Mesothelial cell of epicardium (in vitro differentiated cells): ENCODE measurements around the gene PARM1. TPM values are rescaled to one million over a fixed set of nuclear protein-coding genes. Genes with fewer than 3 reads are reported as not detected.

Source experiments
- DNase-seq, 2 experiments: peaks; one replicate each; pipeline ENCODE4 v3.0.0; 2021; ENCODE audit warnings: low spot score in 2 of 2; ENCODE audit not compliant: unreplicated experiment in 2 of 2
- H3K27ac Mint-ChIP-seq: 2 replicates; pipeline ENCODE4 v1.8.0; 2021; ENCODE audit warnings: mixed read lengths
- H3K27me3 Mint-ChIP-seq: 2 replicates; pipeline ENCODE4 v1.8.0; 2021; ENCODE audit warnings: low read depth, mixed read lengths
- H3K36me3 Mint-ChIP-seq: 2 replicates; pipeline ENCODE4 v1.8.0; 2021; ENCODE audit warnings: mixed read lengths
- H3K4me1 Mint-ChIP-seq: 2 replicates; pipeline ENCODE4 v1.8.0; 2021; ENCODE audit warnings: mixed read lengths
- H3K4me3 Mint-ChIP-seq: 2 replicates; pipeline ENCODE4 v1.8.0; 2021; ENCODE audit warnings: mild to moderate bottlenecking, moderate library complexity, mixed read lengths
- H3K9me3 Mint-ChIP-seq: 2 replicates; pipeline ENCODE4 v1.8.0; 2021; ENCODE audit warnings: mixed read lengths
- total RNA-seq: library from RNA; stranded (reverse); gene quantifications from 3 replicates; pipeline ENCODE4 v1.2.1, GENCODE V29; 2021
- TF ChIP-seq, protein P1 (sequence below): fragments of 200-600 bp; sonication (generic); IDR thresholded peaks from one replicate; pipeline ENCODE4 v1.5.0; 2021; ENCODE audit warnings: antibody characterized with exemption; ENCODE audit not compliant: unreplicated experiment

PARM1 gene
- total RNA-seq, 1 donor from 2014 or later, result 12.6 TPM

DNA sequence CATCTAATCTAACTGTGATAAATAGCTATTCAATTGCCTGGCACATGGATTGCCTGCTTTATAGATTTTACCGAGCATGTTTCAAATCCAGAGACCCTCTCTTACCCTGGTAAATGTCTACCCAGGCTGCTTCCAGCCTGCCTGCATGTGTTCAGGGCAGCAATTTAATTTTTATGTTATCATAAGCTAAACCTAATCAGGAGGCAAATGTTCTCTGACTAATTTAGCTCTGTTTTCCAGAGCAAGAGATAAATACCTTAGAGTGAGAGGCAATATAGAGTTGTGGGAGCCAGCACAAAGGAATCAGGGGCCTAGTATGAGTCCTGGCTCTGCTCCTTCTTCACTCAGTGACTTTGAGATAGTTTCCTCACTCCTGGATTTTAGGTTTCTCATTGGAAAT, 37.7 kb downstream of the PARM1 start:
- Mint-ChIP-seq H3K9me3 (peaks cover 10% of the 10 kb centered on the region), H3K4me1 (peaks cover 7% of the 10 kb centered on the region), H3K4me3 (no peak overlapping the region), H3K27ac (peak overlapping the region; percentile 31), H3K27me3 (peaks cover 5% of the 10 kb centered on the region), H3K36me3 (no peaks in the 10 kb centered on the region)
- no peak for DNase-seq
- TF ChIP-seq, protein P1, sequence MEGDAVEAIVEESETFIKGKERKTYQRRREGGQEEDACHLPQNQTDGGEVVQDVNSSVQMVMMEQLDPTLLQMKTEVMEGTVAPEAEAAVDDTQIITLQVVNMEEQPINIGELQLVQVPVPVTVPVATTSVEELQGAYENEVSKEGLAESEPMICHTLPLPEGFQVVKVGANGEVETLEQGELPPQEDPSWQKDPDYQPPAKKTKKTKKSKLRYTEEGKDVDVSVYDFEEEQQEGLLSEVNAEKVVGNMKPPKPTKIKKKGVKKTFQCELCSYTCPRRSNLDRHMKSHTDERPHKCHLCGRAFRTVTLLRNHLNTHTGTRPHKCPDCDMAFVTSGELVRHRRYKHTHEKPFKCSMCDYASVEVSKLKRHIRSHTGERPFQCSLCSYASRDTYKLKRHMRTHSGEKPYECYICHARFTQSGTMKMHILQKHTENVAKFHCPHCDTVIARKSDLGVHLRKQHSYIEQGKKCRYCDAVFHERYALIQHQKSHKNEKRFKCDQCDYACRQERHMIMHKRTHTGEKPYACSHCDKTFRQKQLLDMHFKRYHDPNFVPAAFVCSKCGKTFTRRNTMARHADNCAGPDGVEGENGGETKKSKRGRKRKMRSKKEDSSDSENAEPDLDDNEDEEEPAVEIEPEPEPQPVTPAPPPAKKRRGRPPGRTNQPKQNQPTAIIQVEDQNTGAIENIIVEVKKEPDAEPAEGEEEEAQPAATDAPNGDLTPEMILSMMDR, result no peak

DNA sequence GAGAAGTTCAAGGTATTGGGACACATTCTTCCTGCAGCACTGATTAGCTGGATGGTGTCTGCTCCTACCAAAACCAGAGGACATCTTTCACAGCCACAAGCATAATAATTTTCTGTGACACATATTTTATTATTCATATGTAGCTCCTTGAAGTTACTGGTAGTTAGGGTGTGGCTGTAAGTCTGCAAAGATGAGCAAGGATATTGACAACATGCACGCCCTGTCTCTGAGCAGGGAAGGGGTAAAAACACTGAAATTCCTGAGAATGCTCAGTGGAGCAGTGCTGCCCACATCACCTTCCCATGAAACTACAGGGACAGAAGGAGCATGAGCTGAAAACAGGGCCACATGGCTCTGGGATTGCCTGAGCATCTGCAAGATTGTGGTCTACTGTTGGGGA, 38.9 kb downstream of the PARM1 start:
- no peak overlapping the region for H3K4me3 Mint-ChIP-seq
- DNase-seq, result no peak
- H3K27ac Mint-ChIP-seq, result no peak overlapping the region
- peaks cover 5% of the 10 kb centered on the region for H3K27me3 Mint-ChIP-seq
- H3K4me1 Mint-ChIP-seq, result peaks cover 7% of the 10 kb centered on the region
- TF ChIP-seq, protein P1, result no peak
- no peaks in the 10 kb centered on the region for H3K36me3 Mint-ChIP-seq
- peaks cover 11% of the 10 kb centered on the region for H3K9me3 Mint-ChIP-seq

DNA sequence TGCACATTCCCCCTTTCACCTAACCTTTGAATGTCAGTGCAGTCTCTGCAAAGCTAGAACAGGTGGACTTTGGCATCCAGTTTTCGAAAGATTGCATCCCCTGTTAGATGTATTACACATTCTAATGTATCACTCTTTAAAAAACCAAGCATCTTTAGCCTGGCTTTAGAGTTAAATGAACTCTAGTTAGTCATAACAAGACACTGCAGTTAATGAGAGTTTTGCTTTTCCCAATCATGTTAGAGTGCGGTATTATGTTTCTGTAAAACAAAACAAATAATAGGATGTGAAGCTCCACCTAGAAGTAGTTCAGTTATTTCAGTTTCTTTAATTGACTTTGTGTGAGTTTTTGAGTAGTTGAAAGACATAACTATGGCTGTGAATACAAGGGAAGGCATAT, 42.2 kb downstream of the PARM1 start:
- no peak for DNase-seq
- TF ChIP-seq, protein P1, result no peak

DNA sequence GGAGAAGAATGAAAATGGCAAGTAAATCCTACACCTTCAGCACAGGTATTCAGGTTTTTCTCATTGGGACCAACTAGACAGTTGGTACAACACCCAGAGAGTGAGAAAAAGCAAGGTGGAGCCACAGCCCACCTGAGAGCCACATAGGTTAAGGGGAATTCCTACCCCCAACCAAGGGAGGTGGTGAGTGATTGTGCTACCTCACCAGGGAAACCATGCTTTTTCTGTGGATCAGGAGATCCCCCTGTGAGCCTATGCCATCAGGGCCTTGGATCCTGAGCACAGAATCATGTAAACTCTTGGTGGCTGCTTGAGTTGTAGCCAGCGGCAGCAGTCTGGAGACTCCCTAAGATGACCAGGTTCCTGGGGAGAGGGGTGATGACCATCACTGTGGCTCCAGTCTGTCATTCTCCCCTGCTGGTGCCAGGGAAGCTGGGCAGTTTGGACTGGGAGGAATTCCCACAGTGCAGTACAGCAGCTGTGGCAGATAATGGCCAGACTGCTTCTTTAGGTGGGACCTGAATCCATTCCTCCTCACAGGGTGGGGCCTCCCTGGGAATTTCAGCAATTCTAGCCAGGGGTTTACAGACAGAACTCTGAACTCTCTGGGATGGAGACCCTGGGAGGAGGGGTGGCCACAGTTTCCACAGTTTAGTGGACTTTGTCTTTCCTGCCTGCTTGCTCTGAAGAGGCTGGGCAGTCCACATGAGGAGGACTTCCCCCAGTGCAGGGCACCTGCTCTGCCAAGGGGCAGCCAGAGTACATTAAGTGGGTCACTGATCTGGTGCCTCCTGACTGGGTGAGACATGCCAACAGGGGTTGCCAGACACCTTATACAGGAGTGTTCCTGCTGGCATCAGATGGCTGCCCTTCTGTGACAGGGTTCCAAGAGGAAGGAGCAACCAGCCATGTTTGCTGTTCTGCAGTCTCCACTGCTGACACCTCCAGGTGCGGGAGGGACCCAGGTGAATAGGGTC, 43.2 kb downstream of the PARM1 start:
- TF ChIP-seq, protein P1, result no peak
- Mint-ChIP-seq H3K27me3 (peaks cover 5% of the 10 kb centered on the region), H3K4me3 (no peak overlapping the region), H3K36me3 (peaks cover 6% of the 10 kb centered on the region), H3K4me1 (no peaks in the 10 kb centered on the region), H3K27ac (no peak overlapping the region), H3K9me3 (peaks cover 43% of the 10 kb centered on the region)
- DNase-seq, result no peak

More for the DNA sequence above, 42.2 kb downstream of the PARM1 start:
- H3K4me3 Mint-ChIP-seq, result no peak overlapping the region
- H3K9me3 Mint-ChIP-seq, result peaks cover 41% of the 10 kb centered on the region
- peaks cover 6% of the 10 kb centered on the region for H3K36me3 Mint-ChIP-seq
- H3K27me3 Mint-ChIP-seq, result peaks cover 5% of the 10 kb centered on the region
- peaks cover 2% of the 10 kb centered on the region for H3K4me1 Mint-ChIP-seq
- H3K27ac Mint-ChIP-seq, result no peak overlapping the region

DNA sequence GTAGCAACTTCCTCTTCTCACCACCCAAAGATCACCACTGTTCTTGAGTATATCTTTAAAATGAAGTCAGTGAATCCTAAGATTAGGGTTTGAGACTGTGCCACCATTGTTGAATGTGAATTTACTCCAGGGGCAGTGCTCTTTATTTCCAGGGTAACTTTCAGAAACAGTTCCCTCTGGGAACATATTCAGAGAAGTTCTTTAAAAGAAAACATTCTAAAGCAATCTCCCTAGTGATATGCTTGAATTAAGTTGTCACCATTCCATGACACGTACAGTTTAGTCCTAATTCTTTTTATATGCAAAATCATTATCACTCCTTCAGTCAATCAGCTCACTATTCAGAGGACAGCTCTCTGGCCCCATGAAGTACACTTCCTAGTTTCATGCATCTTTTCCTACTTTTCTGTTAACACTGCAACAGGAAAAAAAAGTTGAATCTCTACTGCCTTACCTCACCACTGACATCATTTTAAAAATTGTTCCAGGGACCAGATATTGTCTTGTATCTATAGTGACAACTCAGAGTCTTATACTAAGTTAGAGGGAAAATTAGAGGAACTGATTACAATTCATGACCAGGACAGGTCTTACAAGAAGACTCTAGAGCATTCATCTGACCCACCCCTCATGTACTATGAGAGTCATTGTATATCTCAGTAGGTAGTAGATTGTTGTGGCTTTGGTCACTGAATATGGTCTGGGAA, 49.8 kb downstream of the PARM1 start:
- H3K27ac Mint-ChIP-seq, result no peak overlapping the region
- no peak for DNase-seq
- H3K36me3 Mint-ChIP-seq, result peaks cover 5% of the 10 kb centered on the region
- no peaks in the 10 kb centered on the region for H3K4me1 Mint-ChIP-seq
- peaks cover 2% of the 10 kb centered on the region for H3K27me3 Mint-ChIP-seq
- peaks cover 24% of the 10 kb centered on the region for H3K9me3 Mint-ChIP-seq
- H3K4me3 Mint-ChIP-seq, result no peak overlapping the region
- TF ChIP-seq, protein P1, result no peak
